T-helper 1 cell treated with Interleukin-12 subunit alpha and Interleukin-12 subunit beta and Interleukin-4 antibody, amounts not matched to agents 30 ng/mL and 1 ng/mL, for 36 hours (primary cell): Measurements from ENCODE around the gene ANKS6. TPM values are rescaled to one million over a fixed set of nuclear protein-coding genes. Genes with fewer than 3 reads are reported as not detected.

Source experiments
- intact Hi-C: fragments of 100-400 bp; cut with micrococcal nuclease; formaldehyde crosslinking; loops from one replicate; pipeline ENCODE4 v1.15.1; 2024
- total RNA-seq: library from RNA; stranded (reverse); gene quantifications from 2 replicates; pipeline ENCODE4 v1.2.3, GENCODE V29; 2022

ANKS6 gene
- total RNA-seq, 1 donor from 2014 or later, result 6.1 TPM

GRCh38 chr9:98815391-98815951 lies 19.1 kb upstream of the ANKS6 start:
- intact Hi-C loops, result no loop called here

DNA sequence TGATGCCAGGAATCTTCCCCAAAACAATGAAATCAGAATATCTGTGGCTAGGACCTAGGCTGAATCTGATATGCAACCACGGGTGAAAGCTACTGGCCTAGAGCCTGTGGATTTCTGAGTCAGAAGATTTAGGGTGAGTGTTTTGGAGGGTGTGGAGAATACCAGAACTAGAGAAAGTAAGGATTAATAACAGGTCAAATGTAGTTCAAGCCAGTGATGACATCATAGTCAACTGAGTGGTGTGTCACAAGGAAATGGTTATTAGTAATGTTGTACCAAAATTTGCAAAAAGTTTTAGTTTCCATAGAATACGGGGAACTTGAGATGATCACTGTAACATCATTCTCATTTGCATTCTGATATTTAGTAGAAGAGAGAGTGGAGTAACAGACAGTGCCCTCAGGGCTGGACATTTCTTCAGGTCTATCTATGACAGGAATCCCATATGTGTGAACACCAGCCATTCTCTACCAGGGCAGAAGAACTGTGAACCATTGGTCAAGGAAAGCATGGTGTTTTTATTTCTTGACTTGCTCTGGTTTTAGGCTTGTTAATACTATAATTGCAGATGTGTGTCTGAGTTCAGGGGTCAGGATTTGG lies 14.8 kb upstream of the ANKS6 start:
- intact Hi-C loops, result no loop called here

DNA sequence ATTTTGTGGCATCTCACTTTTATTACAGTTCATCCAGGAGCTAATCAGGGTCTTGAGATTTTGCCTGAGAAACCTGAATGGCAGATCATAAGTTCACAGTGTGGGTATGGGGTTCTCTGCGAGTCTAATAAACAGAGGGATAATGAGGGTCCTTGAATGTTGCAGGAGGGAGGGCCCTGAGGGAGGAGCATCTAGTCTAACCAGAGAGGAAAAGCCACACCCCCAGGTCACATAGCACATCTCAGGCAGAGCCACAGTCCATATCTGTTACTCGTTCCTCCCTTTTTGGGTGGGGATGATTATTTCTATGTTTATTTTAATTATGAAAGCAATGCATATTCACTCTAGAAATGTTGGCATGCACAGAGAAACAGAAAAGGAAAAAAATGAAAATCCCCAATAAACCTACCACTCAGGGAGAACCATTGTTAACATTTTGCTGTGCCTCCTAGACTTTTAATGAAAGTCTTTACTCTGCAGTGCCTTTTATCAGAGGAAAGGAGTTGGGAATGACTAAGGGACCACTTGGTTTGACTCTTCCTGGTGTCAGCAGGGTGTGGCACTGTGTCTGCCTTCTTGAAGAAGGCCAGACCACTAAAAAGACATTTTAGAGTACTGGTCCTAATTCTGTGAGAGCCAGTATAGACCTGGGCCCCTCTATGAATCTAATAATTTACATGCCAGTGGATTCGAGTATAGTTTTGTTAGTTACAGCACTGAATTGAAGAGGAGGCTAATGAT lies 13.9 kb upstream of the ANKS6 start:
- intact Hi-C loops, result no loop called here

DNA sequence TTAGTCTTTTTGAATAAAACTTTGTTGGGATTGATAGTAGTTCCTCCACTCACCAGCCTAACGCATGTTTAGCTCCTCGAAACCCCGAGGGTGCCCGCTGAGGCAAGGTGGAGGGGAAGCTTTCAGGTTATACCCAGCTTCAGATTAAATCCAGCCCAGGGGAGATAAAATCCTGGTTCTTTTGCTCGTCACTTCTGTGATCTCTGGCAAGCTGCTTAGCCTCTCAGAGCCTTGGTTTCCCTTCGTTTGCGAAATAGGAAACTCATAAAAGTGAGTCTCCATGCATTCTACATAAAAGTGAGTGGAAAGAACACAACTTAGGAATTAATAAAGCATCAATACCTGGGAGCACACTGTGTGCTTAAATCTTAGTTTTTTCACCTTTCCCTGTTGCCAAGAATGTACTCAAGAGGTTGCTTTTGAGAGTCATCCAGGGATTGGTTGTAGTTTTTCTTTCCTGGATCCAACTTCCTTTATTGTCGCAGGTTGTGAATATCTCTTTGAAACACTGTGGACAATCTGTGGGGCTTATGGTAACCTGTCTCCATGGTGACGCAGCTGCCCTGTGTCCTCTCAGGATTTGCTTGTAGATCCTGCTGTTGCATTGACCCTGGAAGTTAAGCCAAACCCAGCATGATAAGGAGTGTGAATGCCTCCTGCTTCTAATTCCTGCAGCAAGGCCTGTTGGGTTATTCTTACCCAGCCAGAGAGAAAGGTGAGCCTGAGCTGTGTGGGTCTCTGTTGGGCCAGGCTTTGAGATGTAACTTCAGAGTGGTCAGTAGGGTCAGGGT lies 13.2 kb upstream of the ANKS6 start:
- intact Hi-C loops, result no loop called here

GRCh38 chr9:98808875-98809274 lies 12.5 kb upstream of the ANKS6 start:
- intact Hi-C loops, result no loop called here

- intact Hi-C loops, result no loop called here
These were observed 12.1 kb upstream of the ANKS6 start for GRCh38 chr9:98808411-98808815.

- intact Hi-C loops, result loop anchor here (1.0 kb wide), 1 partner anchor 12 kb away; the partner anchor contains the start of gene ANKS6
These were observed 11.4 kb upstream of the ANKS6 start for GRCh38 chr9:98807814-98808195.

GRCh38 chr9:98807070-98807813 lies 10.9 kb upstream of the ANKS6 start, which contains the start of gene GALNT12:
GALNT12 (plus strand) TSS chr9:98807670; CDS start chr9:98807699, 29 bp downstream.
- intact Hi-C loops, result loop anchor here (1.0 kb wide), 1 partner anchor 11 kb away; the partner anchor contains the start of gene ANKS6

DNA sequence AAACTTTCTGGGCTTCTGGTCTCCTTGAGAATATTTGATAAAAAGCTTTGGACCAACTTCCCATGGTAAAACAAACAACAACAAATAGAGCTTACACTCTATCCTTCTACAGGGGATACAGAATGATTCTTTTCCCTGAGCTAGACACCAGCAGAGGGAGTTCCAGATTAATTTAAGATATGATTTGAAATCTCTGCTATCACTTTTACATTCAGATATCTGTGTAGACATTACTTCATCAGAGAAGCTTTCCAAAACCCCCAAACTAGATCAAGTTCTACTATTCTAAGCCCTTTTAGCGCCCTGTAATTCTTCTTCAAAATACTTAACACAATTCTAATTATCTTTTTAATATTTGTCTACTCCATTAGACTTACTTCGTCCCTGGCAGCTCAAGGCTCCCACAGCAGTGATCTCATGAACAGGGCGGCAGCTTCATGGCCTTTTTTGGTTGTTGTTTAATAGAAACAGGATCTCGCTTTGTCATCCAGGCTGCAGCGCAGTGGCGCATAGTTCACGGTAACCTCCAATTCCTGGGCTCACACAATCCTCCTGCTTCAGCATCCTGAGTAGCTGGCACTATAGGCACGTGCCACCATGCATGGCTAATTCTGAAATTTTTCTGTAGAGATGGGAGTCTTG lies 10.2 kb upstream of the ANKS6 start:
- intact Hi-C loops, result loop anchor here (1.0 kb wide), 1 partner anchor 10 kb away; the partner anchor contains the start of gene ANKS6

DNA sequence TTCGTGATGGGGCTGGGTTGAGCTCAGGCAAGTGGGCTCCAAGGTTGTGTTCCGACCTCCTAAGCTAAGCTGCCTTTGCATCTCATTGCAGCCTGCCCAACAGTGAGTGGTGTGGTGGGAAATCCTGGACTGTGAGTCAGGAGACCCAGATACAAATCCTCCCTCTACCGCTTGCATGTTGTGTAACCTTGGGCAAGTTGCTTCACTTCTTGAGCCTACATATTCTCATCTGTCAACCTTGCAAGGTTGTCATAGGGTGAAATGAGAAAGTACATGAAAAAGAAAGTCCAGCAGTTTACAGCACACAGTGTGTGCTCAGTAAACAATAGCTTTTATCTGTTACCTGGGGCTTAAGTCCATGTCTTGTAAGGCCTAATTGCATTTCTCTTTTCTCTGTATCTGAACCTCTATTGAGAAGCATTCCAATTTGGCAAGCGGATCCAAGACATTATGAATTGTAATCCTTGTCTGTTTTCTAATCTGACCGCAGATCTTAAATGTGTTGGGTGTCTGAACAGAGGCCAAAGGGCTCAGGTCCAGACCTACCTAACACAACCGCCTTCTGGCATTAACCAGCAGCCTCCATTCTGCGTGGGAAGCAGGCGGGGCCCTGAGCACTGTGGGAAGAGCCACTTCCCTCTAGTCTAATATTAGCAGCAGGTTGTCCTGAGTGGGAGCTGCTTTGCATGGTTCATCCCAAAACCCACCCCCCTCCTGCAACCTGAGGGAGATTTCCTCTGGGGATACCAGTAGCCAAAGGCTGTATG lies 9.3 kb upstream of the ANKS6 start:
- intact Hi-C loops, result no loop called here

DNA sequence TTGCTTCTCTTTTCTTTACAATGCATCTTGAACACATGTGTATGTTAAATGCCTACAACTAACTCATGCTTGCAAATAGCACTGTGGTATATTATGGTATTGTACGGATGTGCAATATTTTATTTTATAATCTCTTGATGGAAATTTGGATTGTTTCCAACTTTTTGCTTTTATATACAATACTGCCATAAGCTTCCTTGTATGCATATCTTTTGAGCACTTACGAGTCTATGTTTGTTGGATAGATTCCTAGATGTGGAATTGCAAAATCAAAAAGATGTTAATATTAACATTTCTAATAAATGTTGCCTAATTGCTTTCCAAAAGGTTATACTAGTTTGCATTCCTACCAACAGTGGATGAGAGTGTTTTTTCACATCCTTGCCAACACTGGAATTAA lies 7.7 kb upstream of the ANKS6 start:
- intact Hi-C loops, result no loop called here

- intact Hi-C loops, result no loop called here
These were observed 5.6 kb upstream of the ANKS6 start for GRCh38 chr9:98801969-98802371.

DNA sequence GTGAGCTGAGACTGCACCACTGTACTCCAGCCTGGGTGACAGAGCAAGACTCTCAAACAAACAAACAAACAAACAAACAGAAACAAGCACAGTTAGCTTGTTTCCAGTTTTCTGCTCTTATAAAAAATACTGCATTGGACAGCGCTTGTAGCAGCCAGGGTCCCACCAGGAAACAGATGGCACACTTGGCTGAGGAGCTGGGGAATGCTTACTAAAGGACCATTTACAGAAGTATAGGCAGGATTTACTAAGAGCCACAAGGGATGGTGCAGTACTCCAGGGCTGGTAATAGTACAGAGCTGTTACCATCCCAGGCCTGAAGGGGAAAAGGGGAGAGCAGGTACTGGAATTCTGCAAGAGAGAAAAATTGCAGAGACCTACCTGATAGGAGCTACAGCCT lies 5.2 kb upstream of the ANKS6 start:
- intact Hi-C loops, result no loop called here

GRCh38 chr9:98798254-98798653 lies 1.9 kb upstream of the ANKS6 start:
- intact Hi-C loops, result loop anchor here (5.0 kb wide), 2 partner anchors 1024 to 1554 kb away; partner anchors contain the start of genes NR4A3 and TEX10

DNA sequence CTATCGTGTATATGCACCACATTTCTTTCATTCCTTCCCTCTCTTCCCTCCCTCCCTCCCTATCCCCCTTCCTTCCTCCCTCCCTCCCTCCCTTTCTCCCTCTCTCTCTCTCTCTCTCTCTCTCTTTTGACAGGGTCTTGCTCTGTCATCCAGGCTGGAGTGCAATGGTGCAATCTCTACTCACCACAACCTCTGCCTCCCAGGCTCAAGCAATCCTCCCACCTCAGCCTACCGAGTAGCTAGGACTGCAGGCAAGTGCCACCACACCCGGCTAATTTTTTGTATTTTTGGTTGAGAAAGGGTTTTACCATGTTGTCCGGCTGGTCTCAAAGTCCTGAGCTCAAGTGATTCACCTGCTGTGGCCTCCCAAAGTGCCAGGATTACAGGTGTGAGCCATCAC lies 1.1 kb upstream of the ANKS6 start:
- intact Hi-C loops, result loop anchor here (2.0 to 5.0 kb wide), 4 partner anchors 425 to 1555 kb away; partner anchors contain the start of genes NR4A3, SEC61B and TEX10

- intact Hi-C loops, result loop anchor here (1.0 to 5.0 kb wide), 6 partner anchors 11 to 1556 kb away; partner anchors contain the start of genes GALNT12, NR4A3, SEC61B and TEX10
These were observed 388 bp downstream of the ANKS6 start for GRCh38 chr9:98795970-98796363.

DNA sequence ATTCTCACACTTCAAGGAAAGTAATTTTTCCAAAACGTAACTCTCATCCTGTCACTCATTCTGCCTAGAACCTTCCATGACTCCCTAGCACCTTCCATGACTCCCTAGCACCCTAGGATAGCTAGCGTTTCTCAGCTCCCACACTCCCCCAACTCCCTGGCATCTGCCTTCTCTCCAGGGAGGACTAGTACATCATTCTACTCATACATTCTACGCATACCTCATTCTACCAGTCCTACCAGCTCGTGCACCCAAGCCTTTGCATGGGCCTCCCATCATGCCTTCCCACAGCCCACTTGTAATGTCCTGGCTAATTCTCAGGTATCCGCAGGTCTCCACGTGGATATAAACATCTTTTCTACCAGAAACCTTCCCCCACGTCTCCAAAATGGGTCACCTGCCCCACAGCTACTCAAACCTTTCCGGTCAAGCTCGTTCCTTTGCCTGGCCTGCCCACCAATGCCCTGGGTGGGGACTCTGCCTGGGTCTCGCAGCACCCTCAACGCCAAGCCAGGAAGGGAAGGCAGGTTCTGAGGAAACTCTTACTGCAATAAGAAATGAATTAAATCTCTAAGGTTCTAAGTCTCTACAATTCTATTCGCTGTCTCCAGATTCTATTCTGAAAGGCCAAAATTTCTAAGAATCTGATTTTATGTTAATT lies 930 bp downstream of the ANKS6 start:
- intact Hi-C loops, result loop anchor here (5.0 kb wide), 2 partner anchors 1027 to 1557 kb away; partner anchors contain the start of genes NR4A3 and TEX10

- intact Hi-C loops, result loop anchor here (5.0 kb wide), 2 partner anchors 1027 to 1557 kb away; partner anchors contain the start of genes NR4A3 and TEX10
These were observed 1.6 kb downstream of the ANKS6 start for GRCh38 chr9:98794802-98795201.

DNA sequence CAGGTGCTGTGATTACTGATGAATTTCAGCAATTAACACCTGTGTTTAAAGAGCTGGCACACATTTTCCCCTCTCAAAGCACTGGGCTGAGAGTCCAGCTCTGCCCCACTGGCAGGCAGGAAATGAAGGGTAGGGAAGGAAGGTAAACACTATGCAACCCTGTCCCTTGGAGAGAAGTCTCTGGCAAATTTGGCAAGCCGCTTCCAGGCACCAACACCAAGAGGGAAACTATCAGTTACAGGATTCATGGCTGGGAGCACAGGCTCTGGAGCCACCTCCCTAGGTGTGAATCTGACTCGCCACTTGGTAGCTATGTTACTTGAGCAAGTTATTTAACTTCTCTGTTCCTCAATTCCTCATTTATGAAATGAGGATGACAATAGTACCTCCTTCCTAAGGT lies 3.3 kb downstream of the ANKS6 start:
- intact Hi-C loops, result no loop called here
